GM10266 (cell line): Measurements from ENCODE around the gene MS4A14.

Experiments used
- DNase-seq: peaks from one replicate; pipeline ENCODE4 v3.0.0; 2012; ENCODE audit errors: extremely low spot score
- TF ChIP-seq, protein P1 (sequence below): IDR thresholded peaks from 2 replicates; pipeline ENCODE4 v1.5.1; 2012; ENCODE audit warnings: mild to moderate bottlenecking, low read depth; ENCODE audit not compliant: control insufficient read depth, insufficient read depth; ENCODE audit errors: missing control alignments

The MS4A14 gene

DNA sequence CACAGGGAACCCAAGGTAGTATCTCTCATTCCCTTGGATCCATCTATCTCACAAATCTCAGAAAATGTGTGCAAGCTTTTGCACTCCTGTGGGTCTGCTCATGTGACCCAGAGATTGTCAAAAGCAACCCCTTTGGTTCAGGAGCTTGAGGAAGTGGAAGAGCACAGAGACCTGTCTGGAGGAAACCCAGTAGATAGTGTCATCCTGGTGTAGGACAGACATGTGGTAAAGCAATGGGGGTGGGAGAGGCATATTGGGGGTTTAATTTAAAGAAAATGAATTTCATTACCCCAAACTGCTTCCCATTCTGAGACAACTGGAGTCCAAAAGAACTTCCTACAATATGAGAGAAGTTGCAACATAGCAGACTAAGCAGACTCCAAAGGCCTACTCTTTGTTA lies 5.8 kb upstream of the MS4A14 start:
- TF ChIP-seq, protein P1, sequence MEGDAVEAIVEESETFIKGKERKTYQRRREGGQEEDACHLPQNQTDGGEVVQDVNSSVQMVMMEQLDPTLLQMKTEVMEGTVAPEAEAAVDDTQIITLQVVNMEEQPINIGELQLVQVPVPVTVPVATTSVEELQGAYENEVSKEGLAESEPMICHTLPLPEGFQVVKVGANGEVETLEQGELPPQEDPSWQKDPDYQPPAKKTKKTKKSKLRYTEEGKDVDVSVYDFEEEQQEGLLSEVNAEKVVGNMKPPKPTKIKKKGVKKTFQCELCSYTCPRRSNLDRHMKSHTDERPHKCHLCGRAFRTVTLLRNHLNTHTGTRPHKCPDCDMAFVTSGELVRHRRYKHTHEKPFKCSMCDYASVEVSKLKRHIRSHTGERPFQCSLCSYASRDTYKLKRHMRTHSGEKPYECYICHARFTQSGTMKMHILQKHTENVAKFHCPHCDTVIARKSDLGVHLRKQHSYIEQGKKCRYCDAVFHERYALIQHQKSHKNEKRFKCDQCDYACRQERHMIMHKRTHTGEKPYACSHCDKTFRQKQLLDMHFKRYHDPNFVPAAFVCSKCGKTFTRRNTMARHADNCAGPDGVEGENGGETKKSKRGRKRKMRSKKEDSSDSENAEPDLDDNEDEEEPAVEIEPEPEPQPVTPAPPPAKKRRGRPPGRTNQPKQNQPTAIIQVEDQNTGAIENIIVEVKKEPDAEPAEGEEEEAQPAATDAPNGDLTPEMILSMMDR: no peak
- DNase-seq: no peak

DNA sequence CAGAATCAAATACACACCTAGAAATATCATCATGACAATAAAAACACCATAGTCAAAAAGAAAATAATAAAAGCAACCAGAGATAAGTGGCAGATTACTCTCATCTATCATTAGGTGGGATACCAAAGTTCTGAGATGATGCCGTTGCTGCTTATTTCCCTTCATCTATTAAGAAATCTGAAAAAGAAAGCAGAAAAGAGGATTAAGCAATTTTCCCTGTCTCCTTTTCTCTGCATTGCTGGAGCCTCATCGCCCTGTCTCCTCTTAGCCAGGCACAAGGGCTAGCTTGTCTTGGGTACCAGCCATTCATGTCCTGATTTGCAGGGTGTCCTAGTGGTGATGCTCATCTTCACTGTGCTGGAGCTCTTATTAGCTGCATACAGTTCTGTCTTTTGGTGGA lies 3.9 kb upstream of the MS4A14 start:
- no peak for DNase-seq
- TF ChIP-seq, protein P1: no peak

DNA sequence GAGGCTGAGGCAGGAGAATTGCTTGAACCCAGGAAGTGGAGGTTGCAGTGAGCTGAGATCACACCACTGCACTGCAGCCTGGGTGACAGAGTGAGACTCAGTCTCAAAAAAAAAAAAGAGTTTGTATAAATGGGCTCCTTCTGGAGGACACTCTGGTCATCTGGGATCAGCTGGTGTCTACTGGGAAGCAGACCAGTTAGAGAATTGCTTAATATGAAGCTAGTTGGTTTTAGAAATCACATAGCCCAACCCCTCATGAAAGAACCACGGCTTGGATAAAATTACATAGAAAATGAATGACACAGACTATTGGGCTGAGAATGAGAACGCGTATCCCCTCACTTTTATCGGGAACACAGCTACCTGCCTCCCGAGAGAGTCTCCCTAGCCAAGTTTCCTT lies 3.2 kb upstream of the MS4A14 start:
- TF ChIP-seq, protein P1: no peak

DNA sequence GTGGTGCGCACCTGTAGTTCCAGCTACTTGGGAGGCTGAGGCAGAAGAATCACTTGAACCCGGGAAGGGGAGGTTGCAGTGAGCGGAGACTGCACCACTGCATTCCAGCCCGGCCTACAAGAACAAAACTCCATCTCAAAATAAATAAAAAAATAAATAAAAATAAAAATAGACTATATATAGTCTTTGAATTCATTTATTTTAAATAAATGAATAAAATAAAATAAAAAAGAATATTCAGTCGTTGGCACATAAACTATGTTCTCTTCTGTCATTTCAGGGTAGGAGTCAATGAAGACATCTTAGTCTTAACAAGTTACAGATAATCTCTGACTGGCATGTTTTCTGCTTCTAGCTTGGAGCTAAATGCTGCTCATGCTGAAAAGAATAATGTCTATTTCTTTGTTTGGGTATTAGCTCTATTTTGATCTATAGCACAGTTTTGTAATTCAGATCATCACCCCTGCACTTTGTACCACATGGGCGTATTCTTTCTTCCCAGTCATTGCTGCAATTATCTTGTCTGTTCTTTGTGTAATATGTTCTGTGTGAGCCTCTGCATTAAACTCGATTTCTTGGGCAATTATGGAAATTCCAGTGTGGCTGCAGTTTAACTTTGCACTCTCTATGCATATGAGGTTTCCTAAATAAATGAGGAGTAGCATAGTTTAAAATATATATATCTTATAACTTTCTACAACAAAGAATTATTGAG lies 1.4 kb upstream of the MS4A14 start:
- no peak for DNase-seq
- TF ChIP-seq, protein P1: no peak

More for the DNA sequence above, 3.2 kb upstream of the MS4A14 start:
- DNase-seq: no peak

DNA sequence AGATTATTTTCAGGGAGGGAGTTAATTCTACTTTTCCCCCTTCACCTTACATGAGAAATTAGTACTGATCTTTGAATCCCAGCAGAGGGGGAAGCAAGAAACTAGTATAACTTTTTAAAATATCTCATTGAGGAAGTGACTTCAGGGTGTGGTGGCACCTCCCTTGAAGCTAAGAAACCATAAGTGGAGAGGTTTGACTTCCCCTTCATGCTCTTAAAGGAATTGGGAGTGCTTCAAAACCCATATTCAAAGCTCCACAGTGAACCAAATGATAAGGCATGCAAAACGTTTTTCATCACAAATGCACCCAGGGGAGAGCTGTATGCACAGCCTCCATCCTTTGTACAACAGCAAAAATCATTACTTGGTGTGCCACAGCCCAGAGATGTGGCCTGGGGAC lies 540 bp downstream of the MS4A14 start:
- TF ChIP-seq, protein P1: no peak
- DNase-seq: peak; percentile 30

DNA sequence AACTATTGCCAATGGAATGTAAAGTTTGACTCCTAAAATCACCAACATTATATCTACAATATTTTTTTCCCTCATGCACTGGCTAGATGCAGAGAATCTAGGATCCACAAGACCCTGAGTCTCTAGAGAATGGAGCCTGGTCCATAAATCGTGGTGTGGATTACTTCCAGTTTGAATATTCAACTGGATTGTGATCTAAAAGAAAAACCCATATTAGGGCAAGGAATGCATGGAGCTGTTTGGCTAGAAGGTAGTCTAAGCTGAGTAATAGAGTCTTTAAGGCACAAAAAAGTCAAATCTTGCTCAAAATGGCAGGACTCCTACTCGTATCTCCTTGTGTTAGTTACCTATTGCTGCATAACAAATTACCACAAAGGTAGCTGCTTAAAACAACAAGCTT lies 23.8 kb downstream of the MS4A14 start:
- TF ChIP-seq, protein P1: no peak

DNA sequence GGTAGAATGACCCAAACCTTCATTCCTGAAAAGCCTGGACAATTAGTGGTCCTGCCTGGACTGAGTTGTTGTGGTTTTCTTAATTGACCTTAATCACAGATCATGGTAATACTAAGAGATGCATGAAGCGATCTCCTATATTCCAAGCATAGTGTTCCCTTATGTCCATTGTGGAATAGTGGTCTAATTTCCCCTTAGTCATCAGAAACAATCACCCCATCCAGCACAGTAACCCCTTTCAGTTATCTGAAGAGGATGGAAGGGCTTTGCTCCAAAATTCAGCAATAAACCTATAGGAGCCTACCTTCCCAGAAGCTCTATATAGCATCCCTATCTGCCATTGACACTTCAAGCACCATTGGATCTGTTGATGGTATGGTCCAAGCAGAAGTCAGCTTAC lies 26.4 kb downstream of the MS4A14 start:
- TF ChIP-seq, protein P1: no peak
- no peak for DNase-seq

More for the DNA sequence above, 23.8 kb downstream of the MS4A14 start:
- no peak for DNase-seq
